Tibial nerve (tissue), 3 donors: ENCODE measurements around the gene STK38L.

Experiments used
- CTCF ChIP-seq, 5 experiments: fragments of 200-600 bp in 3 of 5; fragments of 450-650 bp in 2 of 5; sonication (generic) in 3 of 5; IDR thresholded peaks; one replicate each; pipeline ENCODE4 v1.5.1; 2016 to 2019; ENCODE audit warnings: antibody characterized with exemption in 5 of 5, mild to moderate bottlenecking in 3 of 5, moderate library complexity in 2 of 5
- POLR2A ChIP-seq, 2 donors: fragments of 450-650 bp; IDR thresholded peaks; one replicate each; pipeline ENCODE4 v1.6.1; 2017; ENCODE audit warnings: antibody characterized with exemption in 2 of 2, mild to moderate bottlenecking in 2 of 2, moderate library complexity in 2 of 2

GRCh38 chr12:27300226-27300625 lies 56.1 kb downstream of the STK38L start:
- no peak for TF ChIP-seq CTCF (IDR thresholded peaks at IDR 0.05)
- TF ChIP-seq POLR2A (IDR thresholded peaks at IDR 0.05), result no peak
